ENCODE measurements around the gene MARK3.

Gene MARK3

DNA sequence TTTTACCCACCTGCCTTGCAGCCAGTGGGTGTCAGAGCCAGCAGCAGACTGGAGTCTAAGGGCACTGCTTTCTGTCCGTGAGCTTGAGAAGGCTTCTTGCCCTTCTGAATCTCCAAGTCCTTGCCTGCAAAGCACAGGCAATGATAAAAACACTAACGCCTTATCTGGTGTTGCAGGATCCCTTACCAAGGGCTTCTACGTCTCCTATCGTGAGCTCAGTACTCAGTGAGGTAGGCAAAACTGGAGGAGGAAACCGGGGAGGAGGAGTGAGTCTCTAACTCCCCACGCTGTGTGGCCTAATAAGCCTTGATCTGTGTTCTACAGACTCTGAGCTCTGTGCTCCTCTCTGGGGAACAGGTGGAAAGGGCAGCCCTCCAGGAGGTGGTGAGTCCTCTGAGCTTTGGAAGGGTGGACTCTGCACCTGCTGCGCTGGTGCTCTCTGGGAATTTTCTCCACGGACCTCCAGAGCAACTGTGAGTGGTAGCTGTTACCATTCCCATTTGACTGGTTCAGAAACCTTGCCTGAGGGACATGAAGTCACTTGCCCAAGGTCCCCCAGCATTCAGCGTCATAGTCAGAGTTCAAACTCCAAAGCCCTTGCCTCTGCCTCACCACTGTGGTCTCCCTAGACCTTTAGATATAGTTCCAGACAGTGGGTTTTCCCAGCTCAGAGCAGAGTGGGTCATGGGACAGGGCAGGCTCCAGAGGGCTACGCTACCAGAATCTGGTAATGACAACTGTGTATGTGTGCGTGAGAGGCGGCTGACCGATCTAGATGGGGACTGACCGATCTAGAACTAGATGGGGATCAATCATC is 7.0 kb upstream of the MARK3 start:
- Mint-ChIP-seq H3K4me1 (ENCODE audit: low read depth) (peaks cover 12% of the 10 kb centered on the region), H3K9me3 (no peaks in the 10 kb centered on the region), H3K27ac (no peak overlapping the region), H3K36me3 (ENCODE audit: low read depth) (no peaks in the 10 kb centered on the region), H3K27me3 (ENCODE audit: low read depth) (peaks cover 25% of the 10 kb centered on the region), H3K4me3 (no peak overlapping the region)

DNA sequence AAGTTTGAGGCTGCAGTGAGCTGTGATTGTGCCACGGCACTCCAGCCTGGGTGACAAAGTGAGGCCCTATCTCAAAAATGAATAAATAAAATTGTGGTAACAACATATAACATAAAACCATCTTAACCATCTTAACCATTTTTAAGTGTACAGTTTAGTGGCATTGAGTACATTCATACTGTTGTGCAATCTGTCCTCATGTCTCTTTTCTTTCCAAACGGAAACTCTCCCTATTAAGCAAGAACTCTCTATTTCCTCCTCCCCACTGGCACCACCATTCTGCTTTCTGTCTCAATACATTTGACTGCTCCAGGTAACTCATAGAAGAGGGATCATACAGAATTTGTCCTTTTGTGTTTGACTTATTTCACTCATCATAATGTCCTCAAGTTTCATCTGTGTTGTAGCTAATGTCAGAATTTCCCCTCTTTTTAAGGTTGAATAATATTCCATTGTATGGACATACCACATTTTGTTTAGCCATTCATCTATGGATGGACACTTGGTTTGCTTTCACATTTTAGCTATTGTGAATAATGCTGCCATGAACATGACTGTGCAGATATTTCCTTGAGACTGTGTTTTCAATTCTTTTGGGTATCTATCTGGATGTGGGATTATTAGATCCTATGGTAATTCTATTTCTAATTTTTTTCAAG is 4.4 kb upstream of the MARK3 start:
- H3K36me3 Mint-ChIP-seq (ENCODE audit: low read depth): peaks cover under 1% of the 10 kb centered on the region

DNA sequence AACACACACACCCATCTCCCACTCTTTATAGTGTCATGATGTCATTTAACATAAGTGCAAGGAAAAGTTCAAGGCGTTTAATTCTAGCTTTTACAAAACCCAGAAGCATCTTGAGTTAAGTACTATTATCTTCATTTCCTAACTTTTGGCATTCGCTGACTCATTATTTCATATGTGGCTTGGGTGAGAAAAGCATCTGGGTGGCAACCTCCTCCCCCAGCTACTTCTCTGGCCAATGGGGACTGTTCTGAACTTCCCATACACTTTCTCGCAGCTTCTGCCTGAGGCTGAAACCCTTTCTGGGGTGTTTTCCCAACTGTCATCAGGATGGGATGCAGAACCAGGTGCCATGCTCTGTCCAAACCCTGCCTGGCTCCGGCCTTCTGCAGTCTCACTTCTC is 2.8 kb upstream of the MARK3 start:
- Mint-ChIP-seq H3K27ac (peak overlapping the region; percentile 58), H3K36me3 (ENCODE audit: low read depth) (peaks cover 2% of the 10 kb centered on the region)

More for the DNA sequence above, 4.4 kb upstream of the MARK3 start:
- H3K4me3 Mint-ChIP-seq: no peak overlapping the region
- no peak overlapping the region for H3K27ac Mint-ChIP-seq
- peaks cover 14% of the 10 kb centered on the region for H3K27me3 Mint-ChIP-seq (ENCODE audit: low read depth)
- peaks cover 19% of the 10 kb centered on the region for H3K4me1 Mint-ChIP-seq (ENCODE audit: low read depth)
- no peaks in the 10 kb centered on the region for H3K9me3 Mint-ChIP-seq

GRCh38 chr14:103384450-103385151 is 614 bp upstream of the MARK3 start:
- Mint-ChIP-seq H3K27ac (peak overlapping the region; percentile 87), H3K4me3 (peak overlapping the region; percentile 87), H3K4me1 (ENCODE audit: low read depth) (peaks cover 35% of the 10 kb centered on the region), H3K9me3 (no peaks in the 10 kb centered on the region), H3K36me3 (ENCODE audit: low read depth) (peaks cover 8% of the 10 kb centered on the region), H3K27me3 (ENCODE audit: low read depth) (peaks cover 14% of the 10 kb centered on the region)

More for the DNA sequence above, 2.8 kb upstream of the MARK3 start:
- peaks cover 14% of the 10 kb centered on the region for H3K27me3 Mint-ChIP-seq (ENCODE audit: low read depth)
- H3K9me3 Mint-ChIP-seq: no peaks in the 10 kb centered on the region
- peaks cover 23% of the 10 kb centered on the region for H3K4me1 Mint-ChIP-seq (ENCODE audit: low read depth)
- H3K4me3 Mint-ChIP-seq: no peak overlapping the region

- peak overlapping the region; percentile 97 for H3K27ac Mint-ChIP-seq
- H3K27me3 Mint-ChIP-seq (ENCODE audit: low read depth): peaks cover 7% of the 10 kb centered on the region
- no peaks in the 10 kb centered on the region for H3K9me3 Mint-ChIP-seq
- peaks cover 8% of the 10 kb centered on the region for H3K36me3 Mint-ChIP-seq (ENCODE audit: low read depth)
- H3K4me3 Mint-ChIP-seq: peak overlapping the region; percentile 99
- peaks cover 37% of the 10 kb centered on the region for H3K4me1 Mint-ChIP-seq (ENCODE audit: low read depth)
Observed at GRCh38 chr14:103385929-103386712, 906 bp downstream of the MARK3 start.

- no peaks in the 10 kb centered on the region for H3K9me3 Mint-ChIP-seq
- H3K4me1 Mint-ChIP-seq (ENCODE audit: low read depth): peaks cover 37% of the 10 kb centered on the region
- H3K4me3 Mint-ChIP-seq: peak overlapping the region; percentile 99
- peaks cover 3% of the 10 kb centered on the region for H3K27me3 Mint-ChIP-seq (ENCODE audit: low read depth)
- peaks cover 8% of the 10 kb centered on the region for H3K36me3 Mint-ChIP-seq (ENCODE audit: low read depth)
- H3K27ac Mint-ChIP-seq: peak overlapping the region; percentile 97
Observed at GRCh38 chr14:103386713-103387329, 1.6 kb downstream of the MARK3 start.

- Mint-ChIP-seq H3K27me3 (ENCODE audit: low read depth) (no peaks in the 10 kb centered on the region), H3K27ac (no peak overlapping the region), H3K4me3 (no peak overlapping the region), H3K4me1 (ENCODE audit: low read depth) (peaks cover 30% of the 10 kb centered on the region), H3K36me3 (ENCODE audit: low read depth) (peaks cover 8% of the 10 kb centered on the region), H3K9me3 (no peaks in the 10 kb centered on the region)
Observed at GRCh38 chr14:103388664-103389063, 3.4 kb downstream of the MARK3 start.

GRCh38 chr14:103390605-103391004 is 5.4 kb downstream of the MARK3 start:
- Mint-ChIP-seq H3K27me3 (ENCODE audit: low read depth) (no peaks in the 10 kb centered on the region), H3K4me3 (no peak overlapping the region), H3K9me3 (no peaks in the 10 kb centered on the region), H3K36me3 (ENCODE audit: low read depth) (peaks cover 8% of the 10 kb centered on the region), H3K4me1 (ENCODE audit: low read depth) (peaks cover 33% of the 10 kb centered on the region), H3K27ac (no peak overlapping the region)

DNA sequence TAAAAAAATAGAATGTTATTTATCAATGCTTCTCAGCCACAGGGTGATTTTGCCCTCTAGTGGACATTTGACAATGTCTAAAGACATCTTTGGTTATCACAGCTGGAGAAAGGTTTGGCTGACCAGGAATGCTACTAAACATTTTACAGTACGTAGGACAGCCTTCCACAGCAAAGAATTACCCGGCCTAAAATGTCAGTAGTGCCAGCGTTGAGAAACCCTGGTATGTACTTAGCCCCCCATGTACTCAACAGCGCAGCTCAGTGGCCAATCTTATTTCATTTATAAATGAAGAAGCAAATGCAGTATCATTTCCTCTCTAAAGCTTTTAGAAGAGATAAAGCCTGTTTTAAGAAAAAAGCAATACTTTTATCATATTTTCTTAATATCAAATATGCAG is 5.8 kb downstream of the MARK3 start:
- peaks cover 38% of the 10 kb centered on the region for H3K4me1 Mint-ChIP-seq (ENCODE audit: low read depth)
- H3K27ac Mint-ChIP-seq: no peak overlapping the region
- peaks cover 6% of the 10 kb centered on the region for H3K36me3 Mint-ChIP-seq (ENCODE audit: low read depth)
- no peaks in the 10 kb centered on the region for H3K9me3 Mint-ChIP-seq
- no peak overlapping the region for H3K4me3 Mint-ChIP-seq
- H3K27me3 Mint-ChIP-seq (ENCODE audit: low read depth): no peaks in the 10 kb centered on the region

DNA sequence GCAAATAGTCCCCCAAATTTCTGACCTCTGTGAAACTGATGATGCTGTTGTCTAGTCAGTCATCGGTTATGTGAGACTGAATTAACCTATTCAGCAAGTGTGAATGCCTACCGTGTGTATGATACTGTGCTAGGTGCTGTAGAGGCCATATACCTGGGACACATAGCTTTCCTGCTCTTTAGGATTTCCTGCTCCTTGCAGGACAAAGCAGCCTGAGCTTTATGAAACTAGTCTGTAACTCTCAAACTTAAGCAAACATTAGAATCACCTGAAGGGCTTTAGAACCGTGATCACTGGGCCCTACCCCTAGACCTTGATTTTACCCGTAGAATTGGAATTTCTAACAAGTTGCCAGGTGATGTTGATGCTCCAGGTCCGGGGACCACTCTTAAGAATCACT is 6.9 kb downstream of the MARK3 start:
- Mint-ChIP-seq H3K27ac (no peak overlapping the region), H3K36me3 (ENCODE audit: low read depth) (peaks cover 6% of the 10 kb centered on the region), H3K9me3 (no peaks in the 10 kb centered on the region), H3K27me3 (ENCODE audit: low read depth) (no peaks in the 10 kb centered on the region), H3K4me1 (ENCODE audit: low read depth) (peaks cover 37% of the 10 kb centered on the region), H3K4me3 (no peak overlapping the region)

DNA sequence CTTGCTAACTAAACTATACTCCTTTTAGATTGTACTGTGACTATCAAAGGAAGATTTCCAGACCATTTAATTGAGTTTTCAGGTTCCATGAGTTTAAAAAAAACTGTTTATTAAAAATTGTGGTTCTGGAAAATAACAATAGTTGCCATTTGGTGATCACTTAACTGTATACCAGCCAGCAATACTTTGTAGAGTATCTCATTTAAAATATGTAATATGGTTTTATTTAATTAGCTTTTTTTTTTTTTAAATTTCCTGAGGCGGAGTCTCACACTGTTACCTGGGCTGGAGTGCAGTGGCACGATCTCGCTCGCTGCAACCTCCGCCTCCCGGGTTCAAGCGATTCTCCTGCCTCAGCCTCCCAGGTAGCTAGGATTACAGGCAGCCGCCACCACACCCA is 7.4 kb downstream of the MARK3 start:
- Mint-ChIP-seq H3K36me3 (ENCODE audit: low read depth) (peaks cover 6% of the 10 kb centered on the region), H3K4me3 (no peak overlapping the region), H3K9me3 (no peaks in the 10 kb centered on the region), H3K4me1 (ENCODE audit: low read depth) (peaks cover 35% of the 10 kb centered on the region), H3K27me3 (ENCODE audit: low read depth) (no peaks in the 10 kb centered on the region), H3K27ac (no peak overlapping the region)

GRCh38 chr14:103393070-103393469 is 7.9 kb downstream of the MARK3 start:
- Mint-ChIP-seq H3K27me3 (ENCODE audit: low read depth) (no peaks in the 10 kb centered on the region), H3K4me1 (ENCODE audit: low read depth) (peaks cover 34% of the 10 kb centered on the region), H3K9me3 (no peaks in the 10 kb centered on the region), H3K27ac (no peak overlapping the region), H3K36me3 (ENCODE audit: low read depth) (peaks cover 6% of the 10 kb centered on the region), H3K4me3 (no peak overlapping the region)

DNA sequence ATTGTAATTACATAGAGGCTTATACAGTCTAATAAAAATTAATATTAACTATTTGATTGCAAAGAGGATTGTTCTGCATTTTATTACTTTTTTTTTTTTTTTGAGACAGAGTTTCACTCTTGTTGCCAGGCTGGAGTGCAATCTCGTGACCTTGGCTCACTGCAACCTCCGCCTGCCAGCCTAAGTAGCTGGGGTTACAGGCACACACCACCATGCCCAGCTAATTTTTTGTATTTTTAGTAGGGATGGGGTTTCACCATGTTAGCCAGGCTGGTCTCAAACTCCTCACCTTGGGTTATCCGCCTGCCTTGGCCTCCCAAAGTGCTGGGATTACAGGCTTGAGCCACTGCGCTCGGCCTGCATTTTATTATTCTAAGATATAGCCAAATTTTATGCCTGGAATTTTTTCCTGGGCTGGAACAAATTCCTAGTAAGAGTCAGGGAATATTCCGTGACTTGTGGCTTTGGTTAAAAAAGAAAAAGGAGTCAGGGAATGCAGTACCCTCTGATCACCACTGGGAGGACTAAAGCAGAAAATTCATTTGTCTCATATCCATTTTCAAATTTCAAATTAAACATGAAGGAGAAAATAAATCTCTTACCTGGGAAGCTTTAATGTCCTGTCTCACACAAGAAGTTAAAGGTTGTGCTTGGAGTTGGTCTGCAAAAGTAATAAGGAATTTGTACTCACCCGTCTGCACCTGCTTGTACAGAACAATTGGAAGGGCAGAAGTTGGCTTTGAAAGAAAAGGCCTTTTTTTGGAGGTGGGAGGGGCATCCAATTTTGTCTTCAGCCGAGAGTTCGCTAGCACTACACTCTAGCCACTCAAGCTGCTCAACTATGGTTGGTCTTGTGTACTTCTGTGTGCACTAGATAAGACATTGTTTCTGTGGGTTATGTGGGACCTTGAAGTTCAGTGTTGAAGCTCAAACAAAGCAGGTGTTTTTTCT is 8.7 kb downstream of the MARK3 start:
- no peak overlapping the region for H3K4me3 Mint-ChIP-seq
- H3K4me1 Mint-ChIP-seq (ENCODE audit: low read depth): peaks cover 33% of the 10 kb centered on the region
- no peaks in the 10 kb centered on the region for H3K9me3 Mint-ChIP-seq
- no peak overlapping the region for H3K27ac Mint-ChIP-seq
- H3K27me3 Mint-ChIP-seq (ENCODE audit: low read depth): no peaks in the 10 kb centered on the region
- H3K36me3 Mint-ChIP-seq (ENCODE audit: low read depth): no peaks in the 10 kb centered on the region
